ENCODE measurements around the gene TBPL1.
"Not testable (repeated sequence)": the region's sequence is repeated elsewhere in the genome, so short reads cannot be mapped to it uniquely, and the experiment has no call there.

DNA sequence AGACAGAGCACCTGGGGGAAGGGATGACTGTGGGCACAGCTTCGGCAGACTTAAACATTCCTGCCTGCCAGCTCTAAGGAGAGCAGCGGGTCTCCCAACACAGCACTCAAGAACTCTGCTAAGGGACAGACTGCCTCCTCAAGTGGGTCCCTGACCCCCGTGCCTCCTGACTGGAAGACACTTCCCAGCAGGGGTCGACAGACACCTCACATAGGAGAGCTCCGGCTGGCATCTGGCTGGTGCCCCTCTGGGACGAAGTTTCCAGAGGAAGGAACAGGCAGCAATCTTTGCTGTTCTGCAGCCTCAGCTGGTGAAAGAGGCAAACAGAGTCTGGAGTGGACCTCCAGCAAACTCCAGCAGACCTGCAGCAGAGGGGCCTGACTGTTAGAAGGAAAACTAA lies 21.8 kb upstream of the TBPL1 start:
- TF ChIP-seq, protein P1, sequence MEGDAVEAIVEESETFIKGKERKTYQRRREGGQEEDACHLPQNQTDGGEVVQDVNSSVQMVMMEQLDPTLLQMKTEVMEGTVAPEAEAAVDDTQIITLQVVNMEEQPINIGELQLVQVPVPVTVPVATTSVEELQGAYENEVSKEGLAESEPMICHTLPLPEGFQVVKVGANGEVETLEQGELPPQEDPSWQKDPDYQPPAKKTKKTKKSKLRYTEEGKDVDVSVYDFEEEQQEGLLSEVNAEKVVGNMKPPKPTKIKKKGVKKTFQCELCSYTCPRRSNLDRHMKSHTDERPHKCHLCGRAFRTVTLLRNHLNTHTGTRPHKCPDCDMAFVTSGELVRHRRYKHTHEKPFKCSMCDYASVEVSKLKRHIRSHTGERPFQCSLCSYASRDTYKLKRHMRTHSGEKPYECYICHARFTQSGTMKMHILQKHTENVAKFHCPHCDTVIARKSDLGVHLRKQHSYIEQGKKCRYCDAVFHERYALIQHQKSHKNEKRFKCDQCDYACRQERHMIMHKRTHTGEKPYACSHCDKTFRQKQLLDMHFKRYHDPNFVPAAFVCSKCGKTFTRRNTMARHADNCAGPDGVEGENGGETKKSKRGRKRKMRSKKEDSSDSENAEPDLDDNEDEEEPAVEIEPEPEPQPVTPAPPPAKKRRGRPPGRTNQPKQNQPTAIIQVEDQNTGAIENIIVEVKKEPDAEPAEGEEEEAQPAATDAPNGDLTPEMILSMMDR (IDR thresholded peaks at IDR 0.05): not testable (repeated sequence)
- not testable (repeated sequence) for TF ChIP-seq EP300 (IDR thresholded peaks at IDR 0.05); CEBPB (IDR thresholded peaks at IDR 0.05); FOSL2 (IDR thresholded peaks at IDR 0.05); FOSL2 (CRISPR knock-in tag; IDR thresholded peaks at IDR 0.05); POLR2A (IDR thresholded peaks at IDR 0.05; ENCODE audit: low read length); RCOR1 (IDR thresholded peaks at IDR 0.05; ENCODE audit: low read depth, low read length); ZC3H11A (IDR thresholded peaks at IDR 0.05); JUN (IDR thresholded peaks at IDR 0.05); BHLHE40 (IDR thresholded peaks at IDR 0.05; ENCODE audit: low read depth, low read length); MYC (IDR thresholded peaks at IDR 0.05; ENCODE audit: borderline replicate concordance, low read length)
- TF ChIP-seq, protein P2, sequence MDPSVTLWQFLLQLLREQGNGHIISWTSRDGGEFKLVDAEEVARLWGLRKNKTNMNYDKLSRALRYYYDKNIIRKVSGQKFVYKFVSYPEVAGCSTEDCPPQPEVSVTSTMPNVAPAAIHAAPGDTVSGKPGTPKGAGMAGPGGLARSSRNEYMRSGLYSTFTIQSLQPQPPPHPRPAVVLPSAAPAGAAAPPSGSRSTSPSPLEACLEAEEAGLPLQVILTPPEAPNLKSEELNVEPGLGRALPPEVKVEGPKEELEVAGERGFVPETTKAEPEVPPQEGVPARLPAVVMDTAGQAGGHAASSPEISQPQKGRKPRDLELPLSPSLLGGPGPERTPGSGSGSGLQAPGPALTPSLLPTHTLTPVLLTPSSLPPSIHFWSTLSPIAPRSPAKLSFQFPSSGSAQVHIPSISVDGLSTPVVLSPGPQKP (IDR thresholded peaks at IDR 0.05; ENCODE audit: low read depth, low read length): not testable (repeated sequence)
